GM06990 (cell line): ENCODE results near the gene LKAAEAR1.

Source experiments
- DNase-seq: peaks from one replicate; pipeline ENCODE4 v3.0.0-alpha.2; 2011; ENCODE audit not compliant: insufficient read length; ENCODE audit errors: extremely low read depth
- H3K27me3 ChIP-seq: replicated peaks from 2 replicates; pipeline ENCODE4 v1.6.0; 2011; ENCODE audit warnings: low read length; ENCODE audit not compliant: control insufficient read depth, insufficient read depth
- H3K36me3 ChIP-seq: 2 replicates; pipeline ENCODE4 v1.5.1; 2011; ENCODE audit warnings: low read length; ENCODE audit not compliant: control insufficient read depth, insufficient read depth
- H3K4me3 ChIP-seq: replicated peaks from 2 replicates; pipeline ENCODE4 v1.5.1; 2011; ENCODE audit warnings: low read depth, mild to moderate bottlenecking, control low read depth, low read length
- CTCF ChIP-seq: IDR thresholded peaks from 2 replicates; pipeline ENCODE4 v1.5.1; 2011; ENCODE audit warnings: low read length, control low read depth, mild to moderate bottlenecking, inconsistent platforms; ENCODE audit not compliant: insufficient read depth, poor library complexity, severe bottlenecking

The LKAAEAR1 gene

GRCh38 chr20:64102647-64103354 lies 18.6 kb upstream of the LKAAEAR1 start:
- Histone ChIP-seq H3K27me3 (peaks cover 1% of the 10 kb centered on the region), H3K36me3 (no peaks in the 10 kb centered on the region), H3K4me3 (no peak overlapping the region)
- no peak for DNase-seq
- no peak for TF ChIP-seq CTCF

GRCh38 chr20:64101731-64102621 lies 17.8 kb upstream of the LKAAEAR1 start:
- no peaks in the 10 kb centered on the region for H3K36me3 ChIP-seq
- H3K4me3 ChIP-seq, result no peak overlapping the region
- peak; percentile 68 for TF ChIP-seq CTCF
- peaks cover 1% of the 10 kb centered on the region for H3K27me3 ChIP-seq
- peak; percentile 50 for DNase-seq

GRCh38 chr20:64100946-64101688 lies 16.9 kb upstream of the LKAAEAR1 start:
- no peak for TF ChIP-seq CTCF
- no peak for DNase-seq
- Histone ChIP-seq H3K36me3 (no peaks in the 10 kb centered on the region), H3K4me3 (no peak overlapping the region), H3K27me3 (peaks cover 1% of the 10 kb centered on the region)

- H3K4me3 ChIP-seq, result no peak overlapping the region
- peaks cover 1% of the 10 kb centered on the region; the same call in 1 of the 2 replicates for H3K27me3 ChIP-seq
- TF ChIP-seq CTCF, result no peak
- no peak for DNase-seq
- no peaks in the 10 kb centered on the region for H3K36me3 ChIP-seq
Observed at GRCh38 chr20:64100566-64100888, 16.3 kb upstream of the LKAAEAR1 start.

GRCh38 chr20:64099880-64100565 lies 15.8 kb upstream of the LKAAEAR1 start:
- TF ChIP-seq CTCF, result no peak
- Histone ChIP-seq H3K4me3 (no peak overlapping the region), H3K27me3 (peaks cover 1% of the 10 kb centered on the region; the same call in 1 of the 2 replicates), H3K36me3 (no peaks in the 10 kb centered on the region)
- DNase-seq, result peak; percentile 47
